ENCODE data around the gene ZDHHC6.

- TF ChIP-seq CTCF (IDR thresholded peaks at IDR 0.05; ENCODE audit: poor library complexity, severe bottlenecking) (no peak), EZH2 (IDR thresholded peaks at IDR 0.05; ENCODE audit: borderline replicate concordance, insufficient read depth, low read length, poor library complexity, severe bottlenecking) (no peak)
These were observed 37.7 kb upstream of the ZDHHC6 start for GRCh38 chr10:112484399-112484798.
